Measurements from ENCODE around the gene FCRLB.
"Not testable (repeated sequence)": the region's sequence is repeated elsewhere in the genome, so short reads cannot be mapped to it uniquely, and the experiment has no call there.

The FCRLB gene, protein sequence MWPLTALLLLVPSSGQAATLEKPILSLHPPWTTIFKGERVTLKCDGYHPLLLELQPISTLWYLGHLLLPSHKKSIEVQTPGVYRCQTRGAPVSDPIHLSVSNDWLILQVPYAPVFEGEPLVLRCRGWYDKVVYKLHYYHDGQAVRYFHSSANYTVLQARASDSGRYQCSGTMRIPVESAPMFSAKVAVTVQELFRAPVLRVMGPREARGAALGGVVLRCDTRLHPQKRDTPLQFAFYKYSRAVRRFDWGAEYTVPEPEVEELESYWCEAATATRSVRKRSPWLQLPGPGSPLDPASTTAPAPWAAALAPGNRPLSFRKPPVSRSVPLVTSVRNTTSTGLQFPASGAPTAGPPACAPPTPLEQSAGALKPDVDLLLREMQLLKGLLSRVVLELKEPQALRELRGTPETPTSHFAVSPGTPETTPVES

DNA sequence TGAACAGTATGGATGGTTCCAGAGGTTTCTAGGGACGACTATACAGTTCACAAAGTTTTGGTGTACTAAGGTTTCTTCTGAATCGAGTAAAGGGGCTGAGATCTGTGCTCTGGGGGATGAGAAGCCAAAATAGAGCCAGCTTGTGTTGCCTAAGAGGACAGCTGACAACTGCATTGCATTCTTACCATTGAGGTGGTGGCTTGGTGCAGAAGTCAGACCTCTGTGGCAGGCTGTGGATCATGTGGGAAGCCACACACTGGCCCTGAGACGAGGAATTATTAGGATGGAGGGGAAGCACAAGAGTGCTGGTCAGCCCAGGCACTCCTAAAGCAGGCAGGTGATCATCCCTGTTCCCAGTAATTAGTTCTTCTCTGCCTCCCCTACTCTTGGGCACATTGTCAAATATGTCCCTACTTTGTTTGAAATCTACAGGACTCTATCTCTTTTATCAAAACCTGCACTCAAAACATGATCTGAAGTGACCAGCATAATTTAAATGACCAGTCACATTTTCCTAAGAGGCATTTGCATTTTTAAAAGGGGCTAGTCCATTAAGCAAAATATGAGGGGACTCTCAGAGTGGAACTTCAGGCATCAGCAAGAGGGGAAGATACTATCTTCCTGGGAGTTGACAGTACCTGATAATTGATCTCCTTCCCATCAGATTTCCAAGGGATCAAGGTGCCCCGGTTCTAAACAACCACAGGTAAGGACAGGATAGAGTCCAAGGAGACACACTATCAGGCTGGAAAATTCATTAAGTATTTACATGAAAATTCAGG lies at the start of gene FCRLB:
FCRLB (plus strand) TSS at position 589 of the 782 bp plus-strand sequence. CDS start 1,129 bp downstream, outside the sequence.
- DNase-seq, result no peak

DNA sequence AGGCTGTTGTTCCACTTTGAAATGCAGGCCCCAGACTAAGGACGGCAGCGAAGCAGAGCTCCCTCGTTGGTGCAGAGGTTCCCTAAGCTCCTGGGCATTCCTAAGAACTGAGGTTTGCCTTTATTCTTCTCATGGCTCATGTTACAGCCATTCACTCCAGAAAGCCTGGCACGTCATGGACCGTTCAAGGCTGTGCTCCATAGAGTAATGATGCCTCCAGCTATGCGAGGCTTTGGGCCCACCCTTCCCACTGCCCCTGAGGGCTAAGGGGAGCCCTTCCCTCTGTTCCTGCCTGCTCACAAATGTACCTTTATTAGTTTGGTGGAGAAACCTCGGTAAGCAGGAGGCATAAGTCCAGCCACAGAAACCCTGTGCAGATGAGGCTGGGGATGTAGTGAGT lies 47.9 kb upstream of the FCRLB start:
- DNase-seq, result not testable (repeated sequence)

DNA sequence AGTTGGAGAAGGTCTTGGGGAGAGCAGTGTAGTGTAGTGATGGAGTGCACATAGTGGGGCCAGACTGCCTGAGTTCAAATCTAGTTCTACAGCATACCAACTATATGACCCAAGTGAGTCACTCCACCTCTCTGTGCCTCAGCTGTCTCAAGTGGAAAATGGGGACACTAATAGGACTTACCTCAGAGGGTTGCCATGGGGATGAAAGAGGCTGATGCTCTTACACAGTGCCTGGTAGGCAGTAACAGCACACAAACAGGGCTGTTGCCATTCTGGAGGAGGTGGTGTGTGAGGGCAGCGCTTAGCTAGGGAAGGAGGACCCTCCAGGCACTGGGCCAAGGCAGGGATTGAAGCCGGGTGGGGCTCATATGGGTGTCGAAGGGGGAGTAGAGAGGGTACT lies 46.9 kb upstream of the FCRLB start:
- not testable (repeated sequence) for DNase-seq

DNA sequence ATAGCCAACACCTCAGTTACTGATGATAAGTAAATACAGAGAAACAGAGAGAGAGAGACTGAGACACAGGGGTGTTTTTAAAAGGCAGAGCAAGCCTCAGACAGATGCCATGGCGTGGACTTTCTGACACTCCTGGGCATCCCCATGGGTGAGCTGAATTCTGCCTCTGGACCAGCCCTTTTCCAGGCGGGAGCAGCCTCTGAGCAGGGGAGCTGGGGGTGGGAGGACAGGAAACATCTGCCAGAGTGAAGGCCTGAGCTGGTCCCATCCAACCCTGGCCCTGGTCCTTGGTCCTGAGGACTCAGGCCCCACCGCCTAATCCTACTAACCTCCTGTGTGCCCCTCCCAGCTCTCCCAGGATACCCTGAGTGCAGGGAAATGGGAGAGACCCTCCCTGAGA lies 46.4 kb upstream of the FCRLB start:
- not testable (repeated sequence) for DNase-seq

DNA sequence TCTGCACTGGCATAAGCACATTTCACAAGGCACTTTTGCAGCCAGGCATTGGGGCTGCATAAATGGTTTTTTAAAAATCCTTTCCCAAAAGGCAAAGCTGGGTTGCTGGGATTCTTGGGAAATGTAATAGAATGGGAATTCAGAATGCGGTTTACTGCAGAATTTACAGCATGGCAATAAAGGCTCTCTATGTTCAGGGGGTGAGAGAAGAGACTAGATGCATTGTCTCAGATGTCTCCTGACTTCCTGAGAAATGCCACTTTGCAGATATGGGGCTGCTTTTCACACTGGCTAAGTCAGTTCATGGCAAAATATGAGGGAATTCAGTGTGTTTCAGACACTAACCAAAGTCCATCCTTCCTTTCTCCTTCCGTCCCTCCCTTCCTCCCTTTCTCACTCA lies 44.9 kb upstream of the FCRLB start:
- DNase-seq, result no peak

DNA sequence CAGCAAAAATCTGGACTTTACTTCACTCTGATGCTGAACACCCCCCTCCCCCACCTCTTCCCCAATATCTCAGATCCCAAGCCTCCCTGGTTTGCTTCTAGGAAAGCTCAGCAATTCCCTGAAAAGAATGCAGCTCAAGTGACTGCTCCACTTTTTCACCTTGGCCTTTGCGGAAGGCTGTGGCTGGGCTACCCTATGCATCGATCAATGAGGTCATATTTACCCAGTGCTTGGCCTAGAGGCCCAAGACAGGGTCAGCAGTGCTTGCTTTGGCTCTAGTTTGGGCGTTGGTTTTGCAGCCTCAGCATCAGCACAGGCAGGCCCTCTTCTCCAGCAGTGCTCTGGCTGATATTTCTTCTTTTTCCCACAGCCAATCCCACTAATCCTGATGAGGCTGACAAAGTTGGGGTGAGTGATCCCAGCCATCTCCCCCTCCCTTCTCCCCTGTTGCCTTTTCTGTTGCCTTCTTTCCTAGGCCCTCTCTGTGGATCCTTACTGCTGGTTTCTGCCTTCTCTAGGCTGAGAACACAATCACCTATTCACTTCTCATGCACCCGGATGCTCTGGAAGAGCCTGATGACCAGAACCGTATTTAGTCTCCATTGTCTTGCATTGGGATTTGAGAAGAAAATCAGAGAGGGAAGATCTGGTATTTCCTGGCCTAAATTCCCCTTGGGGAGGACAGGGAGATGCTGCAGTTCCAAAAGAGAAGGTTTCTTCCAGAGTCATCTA lies 44.2 kb upstream of the FCRLB start:
- no peak for DNase-seq

DNA sequence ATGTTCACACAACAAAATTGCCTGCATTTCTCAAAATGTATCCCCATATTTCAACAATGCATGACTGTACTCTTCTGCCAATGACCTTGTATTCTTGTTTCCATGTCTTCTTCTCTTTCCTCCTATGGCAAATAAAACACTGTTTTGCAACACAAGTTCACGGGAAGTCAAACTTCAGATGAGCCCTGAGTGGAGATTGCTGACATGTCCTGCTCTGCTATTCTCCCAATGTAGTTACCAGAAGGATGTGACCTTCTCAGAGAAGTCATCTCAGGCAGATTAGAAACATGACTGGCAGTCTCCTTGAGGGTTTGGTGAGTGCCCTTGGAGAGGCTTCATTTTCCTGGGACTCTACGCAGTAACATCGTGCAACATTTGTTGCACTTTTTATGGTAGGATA lies 42.8 kb upstream of the FCRLB start:
- DNase-seq, result no peak

DNA sequence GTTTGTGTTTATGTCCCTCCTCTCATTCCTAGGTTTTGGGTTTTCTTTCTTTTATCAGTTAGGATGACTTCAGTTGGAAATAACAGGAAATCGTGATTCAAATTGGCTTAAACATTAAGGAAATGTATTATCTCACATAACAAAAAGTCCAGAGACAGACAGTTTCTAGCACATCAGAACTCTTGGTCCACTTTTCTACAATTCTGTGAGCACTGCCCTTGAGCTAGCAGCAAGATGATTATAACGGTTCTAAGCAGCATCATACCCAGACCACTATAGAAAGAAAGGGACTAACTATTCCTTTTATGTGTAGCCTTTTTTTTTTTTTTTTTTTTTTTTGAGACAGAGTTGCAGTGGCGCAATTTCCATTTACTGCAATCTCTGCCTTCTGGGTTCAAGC lies 39.5 kb upstream of the FCRLB start:
- DNase-seq, result no peak

DNA sequence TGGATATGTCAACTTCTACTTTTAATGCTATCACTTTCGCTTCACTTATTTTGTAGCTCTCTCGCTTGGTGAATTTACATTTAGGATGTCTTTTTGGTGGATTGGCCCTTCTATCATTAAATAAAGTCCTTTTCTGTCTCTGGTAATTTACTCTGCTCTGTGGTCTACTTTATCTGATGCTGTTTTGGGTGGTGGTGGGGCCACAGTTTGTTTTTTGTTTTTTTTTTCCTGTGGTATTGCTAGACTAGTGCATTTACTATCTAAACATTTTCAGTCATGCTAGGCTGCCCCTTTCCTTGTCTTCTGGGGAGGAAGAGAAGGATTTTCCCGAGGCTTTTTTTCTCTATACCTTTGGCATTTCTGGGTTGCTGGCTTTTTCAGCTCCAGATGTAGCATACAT lies 32.4 kb upstream of the FCRLB start:
- no peak for DNase-seq

DNA sequence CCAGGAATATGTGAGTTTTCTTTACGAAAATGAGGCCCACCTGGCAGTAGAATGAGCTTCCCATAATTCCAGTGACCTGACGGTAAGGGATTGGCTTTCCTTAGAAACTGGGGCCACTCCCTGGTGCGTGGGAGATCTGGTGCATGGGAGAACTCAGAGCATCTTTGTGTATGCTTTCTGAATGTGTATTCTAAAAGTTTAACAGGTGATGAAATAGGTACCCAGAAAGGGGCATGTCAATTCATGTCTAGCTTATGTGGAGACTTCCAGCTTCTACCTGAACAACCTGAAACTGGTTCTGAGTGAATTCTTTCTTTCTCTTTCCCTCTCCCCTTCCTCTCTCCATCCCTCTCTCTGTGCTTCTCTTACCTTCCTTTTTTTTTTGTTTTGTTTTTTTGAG lies 29.5 kb upstream of the FCRLB start:
- no peak for DNase-seq

DNA sequence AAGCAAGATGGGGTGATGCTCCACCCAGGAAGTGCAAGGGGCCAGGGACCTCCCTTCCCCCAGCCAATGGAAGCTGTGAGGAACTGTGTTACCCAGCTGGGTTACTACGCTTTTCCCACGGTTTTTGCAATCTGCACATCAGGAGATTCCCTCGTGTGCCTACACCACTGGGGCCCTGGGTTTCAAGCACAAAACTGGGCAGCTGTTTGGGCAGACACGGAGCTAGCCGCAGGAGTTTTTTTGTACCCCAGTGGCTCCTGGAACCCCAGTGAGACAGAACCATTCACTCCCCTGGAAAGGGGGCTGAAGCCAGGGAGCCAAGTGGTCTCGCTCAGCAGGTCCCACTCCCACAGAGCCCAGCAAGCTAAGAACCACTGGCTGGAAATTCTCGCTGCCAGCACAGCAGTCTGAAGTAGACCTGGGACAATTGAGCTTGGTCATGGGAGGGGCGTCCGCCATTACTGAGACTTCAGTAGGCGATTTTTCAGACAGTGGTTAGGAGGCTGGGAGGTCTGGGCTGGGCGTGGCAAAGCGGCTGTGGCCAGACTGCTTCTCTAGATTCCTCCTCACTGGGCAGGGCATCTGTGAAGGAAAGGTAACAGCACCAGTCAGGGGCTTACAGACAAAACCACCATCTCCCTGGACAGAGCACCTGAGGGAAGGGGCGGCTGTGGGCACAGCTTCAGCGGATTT lies 28.2 kb upstream of the FCRLB start:
- DNase-seq, result not testable (repeated sequence)

DNA sequence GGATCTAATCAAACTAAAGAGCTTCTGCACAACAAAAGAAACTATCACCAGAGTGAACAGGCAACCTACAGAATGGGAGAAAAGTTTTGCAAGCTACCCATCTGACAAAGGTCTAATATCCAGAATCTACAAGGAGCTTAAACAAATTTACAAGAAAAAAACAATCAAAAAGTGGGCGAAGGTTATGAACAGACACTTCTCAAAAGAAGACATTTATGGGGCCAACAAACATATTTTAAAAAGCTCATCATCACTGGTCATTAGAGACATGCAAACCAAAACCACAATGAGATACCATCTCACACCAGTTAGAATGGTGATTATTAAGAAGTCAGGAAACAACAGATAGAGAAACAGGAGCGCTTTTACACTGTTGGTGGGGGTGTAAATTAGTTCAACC lies 23.0 kb upstream of the FCRLB start:
- DNase-seq, result not testable (repeated sequence)

DNA sequence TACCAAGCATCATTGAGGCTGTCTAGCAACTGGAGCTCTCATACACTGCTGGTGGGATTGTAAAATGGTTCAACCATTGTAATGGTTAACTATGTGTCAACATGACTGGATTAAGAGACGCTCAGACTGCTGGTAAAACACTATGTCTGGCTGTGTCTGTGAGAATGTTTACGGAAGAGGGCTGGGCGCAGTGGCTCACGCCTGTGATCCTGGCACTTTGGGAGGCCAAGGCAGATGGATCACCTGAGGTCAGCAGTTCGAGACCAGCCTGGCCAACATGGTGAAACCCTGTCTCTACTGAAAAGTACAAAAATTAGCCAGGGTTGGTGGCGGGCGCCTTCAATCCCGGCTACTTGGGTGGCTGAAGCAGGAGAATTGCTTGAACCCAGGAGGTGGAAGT lies 19.1 kb upstream of the FCRLB start:
- no peak for DNase-seq

DNA sequence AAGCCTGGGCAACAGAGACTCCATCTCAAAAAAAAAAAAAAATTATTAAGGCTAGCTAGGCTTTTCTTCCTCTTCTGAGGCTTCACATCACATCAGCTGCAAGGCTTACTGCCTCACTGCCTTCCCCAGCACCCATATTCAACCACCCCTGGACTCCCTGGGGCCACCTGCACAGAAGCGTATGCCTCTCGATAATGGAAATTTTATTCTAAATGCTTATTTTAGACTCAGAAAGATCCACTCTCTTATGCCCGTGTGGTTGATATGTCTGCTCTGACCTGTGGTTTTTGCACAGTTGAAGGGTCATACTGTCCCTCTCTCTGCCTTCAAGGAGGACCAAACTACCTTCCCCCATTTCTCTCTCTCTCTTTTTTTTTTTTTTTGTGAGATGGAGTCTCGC lies 15.8 kb upstream of the FCRLB start:
- DNase-seq, result no peak

DNA sequence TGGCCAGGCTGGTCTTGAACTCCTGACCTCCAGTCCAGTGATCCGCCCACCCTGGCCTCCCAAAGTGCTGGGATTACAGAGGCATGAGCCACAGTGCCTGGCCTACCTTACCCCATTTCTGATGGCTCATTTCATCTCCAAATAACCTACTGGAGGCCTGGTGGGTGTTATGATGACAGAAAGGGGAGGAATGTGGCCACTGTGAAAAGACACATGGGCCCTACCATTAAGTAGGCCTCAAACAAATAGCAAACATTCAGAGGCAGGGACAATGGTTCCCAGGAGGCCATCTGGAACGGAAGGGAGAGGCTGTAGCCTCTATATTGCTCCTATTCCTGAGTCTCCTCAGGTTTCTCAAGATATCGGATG lies 15.2 kb upstream of the FCRLB start:
- no peak for DNase-seq

DNA sequence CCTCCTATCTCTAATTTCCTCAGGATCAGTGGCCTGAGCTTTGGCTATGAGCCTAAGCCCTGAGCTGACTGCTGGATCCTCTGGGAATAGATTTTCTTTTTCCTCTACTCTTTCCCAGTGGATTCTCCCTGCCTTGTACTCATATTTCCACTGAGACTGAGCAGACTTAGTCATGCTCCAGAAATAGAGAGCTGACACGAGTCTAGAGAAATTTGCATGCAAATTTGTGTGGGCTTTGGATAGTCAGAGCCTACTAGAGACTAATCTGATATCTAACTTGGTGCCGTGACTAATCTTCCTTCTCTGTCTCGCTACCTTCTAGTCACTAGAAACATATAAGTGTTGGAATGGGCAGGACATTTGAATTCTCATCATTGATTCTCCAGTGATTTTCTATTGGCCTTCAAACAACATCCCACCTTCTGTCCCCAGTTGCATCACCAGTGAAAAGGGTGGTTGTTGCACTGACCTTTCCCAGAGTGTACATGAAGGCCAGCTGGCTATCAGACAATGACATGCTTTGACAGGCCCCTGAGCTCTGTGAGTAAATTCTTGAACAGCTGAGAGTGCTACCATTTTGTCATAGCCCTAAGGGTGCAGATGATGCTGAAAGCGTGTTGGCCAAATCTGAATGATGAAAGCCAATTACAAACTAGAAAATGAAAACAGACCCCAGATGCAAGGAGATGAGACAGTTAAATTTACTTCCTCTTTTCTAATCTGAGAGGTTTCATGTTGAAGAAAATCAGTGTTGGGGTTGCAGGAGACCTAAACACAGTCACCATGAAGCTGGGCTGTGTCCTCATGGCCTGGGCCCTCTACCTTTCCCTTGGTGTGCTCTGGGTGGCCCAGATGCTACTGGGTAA lies 14.6 kb upstream of the FCRLB start, which contains the start of gene FCRLA:
FCRLA (plus strand) TSS at position 748 of the 866 bp plus-strand sequence; CDS start at position 784, 36 bp downstream.
- no peak for DNase-seq

DNA sequence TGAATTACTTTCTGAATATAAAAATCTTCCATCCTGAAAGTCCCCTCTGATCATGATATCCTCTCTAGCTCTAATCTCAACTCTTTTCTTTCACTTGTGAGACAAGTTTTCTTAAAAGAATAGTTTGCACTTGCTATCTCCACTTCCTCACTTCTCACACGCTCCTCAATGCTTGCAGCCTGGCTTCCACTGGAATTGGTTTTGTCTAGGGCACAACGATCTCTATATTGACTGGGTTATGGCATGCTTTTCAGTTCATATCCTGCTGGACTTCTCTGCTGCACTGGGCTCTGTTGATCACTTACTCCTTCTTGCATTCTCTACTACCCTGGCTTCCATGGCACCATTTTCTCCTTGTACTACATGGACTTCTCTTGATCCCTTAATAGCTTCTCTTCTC lies 13.8 kb upstream of the FCRLB start:
- no peak for DNase-seq

DNA sequence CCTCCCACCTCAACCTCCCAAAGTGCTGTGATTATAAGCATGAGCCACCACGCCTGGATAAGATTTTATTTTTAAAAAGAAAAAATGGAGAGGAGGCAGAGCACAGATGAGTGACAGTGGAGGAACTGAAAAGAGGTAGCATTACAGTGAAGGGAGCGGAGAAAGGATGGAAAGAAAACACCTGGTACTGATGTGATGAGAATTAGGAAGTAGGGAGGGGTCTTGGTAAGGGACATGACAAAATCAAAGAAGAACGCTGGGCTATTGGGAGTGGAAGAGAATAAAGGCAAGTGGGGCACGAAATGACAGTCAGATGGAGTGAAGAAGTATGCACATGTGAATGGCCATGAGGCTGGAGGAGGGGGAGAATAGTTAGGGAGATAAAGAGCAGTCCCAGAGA lies 12.0 kb upstream of the FCRLB start:
- DNase-seq, result no peak

DNA sequence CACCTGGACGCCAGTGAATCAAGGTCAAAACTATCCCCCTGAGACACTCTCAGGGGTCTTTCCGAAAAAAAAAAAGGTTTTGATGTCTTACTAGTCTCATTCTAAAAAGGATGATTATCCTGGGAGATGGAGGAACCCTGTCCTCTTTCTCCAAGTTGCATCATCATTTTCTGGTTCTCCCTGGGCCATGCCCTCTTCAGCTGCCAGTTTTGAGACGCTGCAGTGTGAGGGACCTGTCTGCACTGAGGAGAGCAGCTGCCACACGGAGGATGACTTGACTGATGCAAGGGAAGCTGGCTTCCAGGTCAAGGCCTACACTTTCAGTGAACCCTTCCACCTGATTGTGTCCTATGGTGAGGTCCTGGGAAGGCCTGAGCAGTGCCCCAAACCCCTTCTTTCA lies 10.8 kb upstream of the FCRLB start:
- DNase-seq, result no peak

DNA sequence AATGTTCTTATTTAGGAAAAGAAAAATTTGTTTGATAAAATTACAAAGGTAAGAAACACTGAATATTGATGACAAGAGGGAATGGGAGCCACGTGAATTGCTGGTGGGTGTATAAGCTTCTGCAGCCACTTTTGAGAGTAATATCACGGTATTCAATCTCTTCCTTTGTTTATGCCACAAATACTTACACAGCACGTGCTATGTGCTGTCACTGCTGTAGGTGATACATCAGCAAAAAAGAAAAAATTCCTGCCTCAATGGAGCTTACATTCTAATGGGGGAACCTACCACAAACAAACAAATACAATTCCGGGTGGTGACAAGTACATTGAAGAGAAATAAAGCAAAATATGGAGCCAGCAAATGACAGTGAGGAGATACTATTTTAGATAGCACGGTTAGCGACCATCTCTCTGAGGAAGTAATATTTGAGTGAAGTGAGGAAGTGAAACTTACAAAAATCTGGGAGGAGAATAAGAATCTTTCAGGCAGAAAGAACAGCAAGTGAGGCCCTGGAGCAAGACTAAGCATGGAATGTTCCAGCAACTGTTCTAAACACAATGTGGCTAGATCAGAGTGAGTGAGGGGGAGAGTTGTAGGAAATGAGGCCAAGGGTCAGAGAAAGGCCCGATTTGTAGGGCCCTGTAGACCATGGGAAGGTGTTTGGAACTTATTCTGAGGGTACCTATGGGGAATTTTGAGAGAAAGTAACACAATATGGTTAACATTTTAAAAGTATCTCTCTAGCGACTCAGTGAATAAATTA lies 2.6 kb upstream of the FCRLB start:
- no peak for DNase-seq

DNA sequence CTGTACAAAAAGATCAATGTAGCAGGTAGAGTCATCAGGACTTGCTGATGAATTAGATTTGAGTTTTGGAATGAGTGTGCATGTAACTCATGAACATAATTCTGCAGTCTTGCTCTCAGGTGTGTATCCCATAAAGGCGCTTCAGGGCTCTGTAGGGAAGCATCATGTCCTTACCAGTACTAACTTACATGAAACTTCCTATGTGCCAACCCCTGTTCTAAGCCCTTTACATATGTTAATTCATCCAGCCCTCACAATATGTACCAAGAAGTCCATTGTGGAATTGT lies 2.1 kb upstream of the FCRLB start:
- no peak for DNase-seq

All from DMS 273 treated with DMSO at 0.1 percent for 48 hours (cell line).